Type B pancreatic cell (in vitro differentiated cells): Measurements from ENCODE around the gene SLC12A8. TPM values are rescaled to one million over a fixed set of nuclear protein-coding genes. Genes with fewer than 3 reads are reported as not detected.

Experiments used
- DNase-seq: peaks from one replicate; pipeline ENCODE4 v3.0.0; 2021; ENCODE audit warnings: mixed read lengths; ENCODE audit not compliant: unreplicated experiment; ENCODE audit errors: extremely low spot score
- H3K27ac Mint-ChIP-seq: 2 replicates; pipeline ENCODE4 v1.8.0; 2021; ENCODE audit warnings: mild to moderate bottlenecking, mixed read lengths
- H3K27me3 Mint-ChIP-seq: 2 replicates; pipeline ENCODE4 v1.8.0; 2021; ENCODE audit warnings: mixed read lengths
- H3K36me3 Mint-ChIP-seq: 2 replicates; pipeline ENCODE4 v1.8.0; 2021; ENCODE audit warnings: mixed read lengths
- H3K4me1 Mint-ChIP-seq: one replicate; pipeline ENCODE4 v1.8.0; 2021; ENCODE audit warnings: mixed read lengths; ENCODE audit not compliant: unreplicated experiment
- H3K4me3 Mint-ChIP-seq: 2 replicates; pipeline ENCODE4 v1.8.0; 2021; ENCODE audit warnings: mild to moderate bottlenecking, mixed read lengths
- H3K9me3 Mint-ChIP-seq: 2 replicates; pipeline ENCODE4 v1.8.0; 2021; ENCODE audit warnings: mixed read lengths
- CTCF ChIP-seq: fragments of 200-600 bp; sonication (generic); conservative IDR thresholded peaks from 2 replicates; pipeline ENCODE4 v1.5.0; 2021; ENCODE audit warnings: antibody characterized with exemption, mild to moderate bottlenecking
- total RNA-seq: library from RNA; stranded (reverse); gene quantifications from 2 replicates; pipeline ENCODE4 v1.2.1, GENCODE V29; 2021; ENCODE audit warnings: low replicate concordance

Gene SLC12A8
- total RNA-seq, 1 donor from 2014 or later = 6.8 TPM

GRCh38 chr3:125175295-125176078 lies 37.1 kb downstream of the SLC12A8 start:
- no peaks in the 10 kb centered on the region for H3K4me1 Mint-ChIP-seq
- no peaks in the 10 kb centered on the region for H3K9me3 Mint-ChIP-seq
- H3K27ac Mint-ChIP-seq = no peak overlapping the region
- no peak for DNase-seq
- no peaks in the 10 kb centered on the region for H3K27me3 Mint-ChIP-seq
- H3K4me3 Mint-ChIP-seq = no peak overlapping the region
- TF ChIP-seq CTCF = no peak
- peaks cover 3% of the 10 kb centered on the region for H3K36me3 Mint-ChIP-seq

GRCh38 chr3:125172346-125172745 lies 40.2 kb downstream of the SLC12A8 start:
- Mint-ChIP-seq H3K4me1 (no peaks in the 10 kb centered on the region), H3K27me3 (no peaks in the 10 kb centered on the region), H3K36me3 (peaks cover 8% of the 10 kb centered on the region), H3K4me3 (no peak overlapping the region), H3K9me3 (no peaks in the 10 kb centered on the region), H3K27ac (no peak overlapping the region)
- DNase-seq = no peak
- TF ChIP-seq CTCF = no peak

GRCh38 chr3:125168711-125169393 lies 43.7 kb downstream of the SLC12A8 start:
- H3K36me3 Mint-ChIP-seq = peaks cover 8% of the 10 kb centered on the region
- peaks cover 9% of the 10 kb centered on the region for H3K4me1 Mint-ChIP-seq
- no peak for TF ChIP-seq CTCF
- no peak for DNase-seq
- H3K9me3 Mint-ChIP-seq = no peaks in the 10 kb centered on the region
- no peak overlapping the region for H3K4me3 Mint-ChIP-seq
- no peak overlapping the region for H3K27ac Mint-ChIP-seq
- H3K27me3 Mint-ChIP-seq = no peaks in the 10 kb centered on the region

- Mint-ChIP-seq H3K4me1 (peaks cover 15% of the 10 kb centered on the region), H3K9me3 (no peaks in the 10 kb centered on the region), H3K36me3 (peaks cover 7% of the 10 kb centered on the region), H3K27me3 (no peaks in the 10 kb centered on the region), H3K4me3 (no peak overlapping the region), H3K27ac (no peak overlapping the region)
- DNase-seq = no peak
- TF ChIP-seq CTCF = no peak
Measured at GRCh38 chr3:125166599-125167136, 45.9 kb downstream of the SLC12A8 start.

GRCh38 chr3:125165948-125166553 lies 46.5 kb downstream of the SLC12A8 start:
- Mint-ChIP-seq H3K4me1 (peaks cover 21% of the 10 kb centered on the region), H3K27me3 (no peaks in the 10 kb centered on the region), H3K9me3 (no peaks in the 10 kb centered on the region), H3K4me3 (no peak overlapping the region), H3K27ac (no peak overlapping the region), H3K36me3 (peaks cover 7% of the 10 kb centered on the region)
- DNase-seq = no peak
- TF ChIP-seq CTCF = no peak
